Osteoblast (primary cell): ENCODE measurements around the gene PSG6. TPM values are rescaled to one million over a fixed set of nuclear protein-coding genes. Genes with fewer than 3 reads are reported as not detected.
"Not testable (repeated sequence)": the region's sequence is repeated elsewhere in the genome, so short reads cannot be mapped to it uniquely, and the experiment has no call there.

ENCODE experiments used
- DNase-seq: peaks from one replicate; pipeline ENCODE4 v3.0.0; 2011; ENCODE audit warnings: low spot score, mixed read lengths; ENCODE audit not compliant: insufficient read length; ENCODE audit errors: missing footprints
- H2AFZ ChIP-seq: 2 replicates; pipeline ENCODE4 v1.6.0; 2011; ENCODE audit warnings: mild to moderate bottlenecking, low read length
- H3K27ac ChIP-seq: 2 replicates; pipeline ENCODE4 v1.5.1; 2011; ENCODE audit warnings: mild to moderate bottlenecking, low read depth, low read length, moderate library complexity
- H3K27me3 ChIP-seq: 2 replicates; pipeline ENCODE4 v1.6.0; 2012; ENCODE audit warnings: mild to moderate bottlenecking, control low read depth, inconsistent platforms, low read length, moderate library complexity; ENCODE audit not compliant: insufficient read depth
- H3K36me3 ChIP-seq: 2 replicates; pipeline ENCODE4 v1.5.1; 2011; ENCODE audit warnings: mild to moderate bottlenecking, low read length, control low read depth, moderate library complexity; ENCODE audit not compliant: insufficient read depth
- H3K4me1 ChIP-seq: 2 replicates; pipeline ENCODE4 v1.5.1; 2011; ENCODE audit warnings: mild to moderate bottlenecking, low read length, control low read depth, moderate library complexity; ENCODE audit not compliant: insufficient read depth
- H3K4me2 ChIP-seq: 2 replicates; pipeline ENCODE4 v1.6.0; 2011; ENCODE audit warnings: mild to moderate bottlenecking, low read length; ENCODE audit not compliant: insufficient read depth
- H3K4me3 ChIP-seq: fragments of 200-600 bp; sonication (generic); 3 replicates; pipeline ENCODE4 v1.5.1; 2012; ENCODE audit warnings: mild to moderate bottlenecking, low read length, inconsistent platforms; ENCODE audit not compliant: insufficient read depth
- H3K79me2 ChIP-seq: 2 replicates; pipeline ENCODE4 v1.6.0; 2012; ENCODE audit warnings: mild to moderate bottlenecking, low read length, control low read depth, inconsistent platforms; ENCODE audit not compliant: insufficient read depth
- H3K9me3 ChIP-seq: 2 replicates; pipeline ENCODE4 v1.5.1; 2011; ENCODE audit warnings: low read depth, low read length, control low read depth
- H4K20me1 ChIP-seq: 2 replicates; pipeline ENCODE4 v1.6.0; 2012; ENCODE audit warnings: mild to moderate bottlenecking, low read length, control low read depth; ENCODE audit not compliant: insufficient read depth
- CTCF ChIP-seq: IDR thresholded peaks from 2 replicates; pipeline ENCODE4 v1.5.1; 2011; ENCODE audit warnings: mild to moderate bottlenecking, low read depth, low read length, moderate library complexity; ENCODE audit errors: extremely low read depth
- total RNA-seq: library from RNA; depleted of rRNA; stranded (reverse); fragments of >200 nt; gene quantifications from 2 replicates; pipeline ENCODE4 v1.2.3, GENCODE V29; 2012

Gene PSG6
- total RNA-seq, 1 donor, result not detected

DNA sequence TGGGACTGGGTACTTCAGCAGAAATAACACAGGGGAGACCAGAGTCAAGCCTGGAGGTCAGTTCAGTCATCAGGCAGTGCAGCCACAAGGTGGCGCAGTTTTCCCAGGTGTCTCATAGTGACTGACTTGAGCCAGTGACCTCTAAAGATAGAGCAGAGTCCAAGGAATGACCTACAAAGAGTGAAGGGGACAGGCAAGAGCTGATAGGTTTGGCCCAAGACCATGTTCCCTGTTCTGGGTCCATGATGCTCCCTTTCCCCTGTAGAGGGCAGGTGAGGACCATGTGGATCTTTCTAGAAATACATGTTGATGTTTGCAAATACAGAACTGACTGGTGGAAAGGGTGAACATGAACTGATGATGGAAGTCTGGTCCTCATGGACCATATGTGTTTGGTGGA lies 12.5 kb upstream of the PSG6 start:
- H3K27ac ChIP-seq, H3K79me2 ChIP-seq, H3K9me3 ChIP-seq, H3K36me3 ChIP-seq, H3K27me3 ChIP-seq, H3K4me3 ChIP-seq, H4K20me1 ChIP-seq, H3K4me2 ChIP-seq, H2AFZ ChIP-seq, DNase-seq: not testable (repeated sequence)
- peaks cover 15% of the 10 kb centered on the region for H3K4me1 ChIP-seq
- peak; percentile 38 for TF ChIP-seq CTCF

GRCh38 chr19:42928896-42929295 lies 11.2 kb upstream of the PSG6 start:
- no peak for DNase-seq
- peaks cover 12% of the 10 kb centered on the region for H3K4me1 ChIP-seq

GRCh38 chr19:42926781-42927180 lies 9.1 kb upstream of the PSG6 start:
- H3K36me3 ChIP-seq, result no peaks in the 10 kb centered on the region
- H4K20me1 ChIP-seq, result no peaks in the 10 kb centered on the region
- no peak overlapping the region for H3K27ac ChIP-seq
- TF ChIP-seq CTCF, result no peak
- no peak overlapping the region for H3K4me2 ChIP-seq
- no peak for DNase-seq
- no peak overlapping the region for H2AFZ ChIP-seq
- H3K27me3 ChIP-seq, result no peaks in the 10 kb centered on the region
- H3K79me2 ChIP-seq, result no peaks in the 10 kb centered on the region
- no peaks in the 10 kb centered on the region for H3K9me3 ChIP-seq
- no peaks in the 10 kb centered on the region for H3K4me1 ChIP-seq
- H3K4me3 ChIP-seq, result no peak overlapping the region

More at GRCh38 chr19:42928896-42929295, 11.2 kb upstream of the PSG6 start:
- H3K4me2 ChIP-seq, result no peak overlapping the region
- no peak for TF ChIP-seq CTCF
- H2AFZ ChIP-seq, result no peak overlapping the region
- no peak overlapping the region for H3K4me3 ChIP-seq
- H4K20me1 ChIP-seq, result no peaks in the 10 kb centered on the region
- no peaks in the 10 kb centered on the region for H3K27me3 ChIP-seq
- no peaks in the 10 kb centered on the region for H3K36me3 ChIP-seq
- no peaks in the 10 kb centered on the region for H3K9me3 ChIP-seq
- H3K79me2 ChIP-seq, result no peaks in the 10 kb centered on the region
- H3K27ac ChIP-seq, result no peak overlapping the region

DNA sequence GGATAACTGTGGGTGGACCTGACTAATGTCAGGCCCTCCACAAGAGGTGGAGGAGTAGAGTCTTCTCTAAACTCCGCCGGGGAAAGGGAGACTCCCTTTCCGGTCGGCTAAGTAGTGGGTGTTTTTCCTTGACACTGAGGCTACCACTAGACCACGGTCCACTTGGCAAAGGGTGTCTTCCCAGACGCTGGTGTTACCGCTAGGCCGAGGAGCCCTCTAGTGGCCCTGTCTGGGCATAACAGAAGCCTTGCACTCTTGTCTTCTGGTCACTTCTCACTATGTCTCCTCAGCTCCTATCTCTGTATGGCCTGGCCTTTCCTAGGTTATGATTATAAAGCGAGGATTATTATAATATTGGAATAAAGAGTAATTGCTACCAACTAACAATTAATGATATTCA lies 5.4 kb upstream of the PSG6 start:
- not testable (repeated sequence) for H4K20me1 ChIP-seq, H3K36me3 ChIP-seq, H3K79me2 ChIP-seq, H3K27me3 ChIP-seq, H3K4me3 ChIP-seq, H3K4me2 ChIP-seq, H3K9me3 ChIP-seq, H3K27ac ChIP-seq, H3K4me1 ChIP-seq
- TF ChIP-seq CTCF, result peak; percentile 57
- H2AFZ ChIP-seq, result peak overlapping the region; percentile 65
- peak; percentile 29 for DNase-seq

DNA sequence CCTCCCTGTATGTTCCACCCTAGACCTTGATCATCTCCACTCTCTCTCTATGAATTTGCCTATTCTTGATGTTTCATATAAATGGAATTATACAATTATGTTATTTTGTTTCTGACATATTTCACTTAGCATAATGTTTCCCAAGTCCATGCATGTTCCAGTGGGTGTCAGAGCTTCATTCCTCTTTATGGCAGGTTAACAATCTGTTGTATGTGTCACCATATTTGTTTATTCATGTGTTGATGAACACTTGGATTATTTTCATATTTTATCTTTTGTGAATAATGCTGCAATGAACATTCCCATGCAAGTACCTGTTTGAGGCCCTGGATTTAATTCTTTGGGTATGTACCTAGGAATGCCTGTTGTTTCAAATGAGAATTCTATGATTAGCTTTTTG lies 3.3 kb upstream of the PSG6 start:
- H3K9me3 ChIP-seq, H3K36me3 ChIP-seq, H3K27me3 ChIP-seq, H3K4me2 ChIP-seq, H3K4me3 ChIP-seq, H3K27ac ChIP-seq, H3K4me1 ChIP-seq, DNase-seq, H4K20me1 ChIP-seq, H3K79me2 ChIP-seq, H2AFZ ChIP-seq: not testable (repeated sequence)
